Stomach (tissue), 4 donors: ENCODE results near the gene CHMP4B.

Source experiments
- POLR2A ChIP-seq, 4 donors: fragments of 450-650 bp; IDR thresholded peaks; one replicate each; pipeline ENCODE4 v1.6.1; 2016; ENCODE audit warnings: antibody characterized with exemption in 4 of 4, control low read depth in 2 of 4, mild to moderate bottlenecking in 1 of 4, moderate library complexity in 1 of 4
- POLR2AphosphoS5 ChIP-seq, 3 donors: sonication (generic); formaldehyde crosslinking; IDR thresholded peaks; one replicate each; pipeline ENCODE4 v1.6.1; 2016; ENCODE audit warnings: antibody characterized with exemption in 3 of 3
- TF ChIP-seq, protein P1 (sequence below), 7 experiments: fragments of 450-650 bp in 4 of 7; fragments of 200-600 bp in 3 of 7; sonication (generic) in 3 of 7; IDR thresholded peaks; one replicate each; pipeline ENCODE4 v1.5.1; 2016 to 2019; ENCODE audit warnings: antibody characterized with exemption in 7 of 7, control low read depth in 2 of 7, mild to moderate bottlenecking in 1 of 7

DNA sequence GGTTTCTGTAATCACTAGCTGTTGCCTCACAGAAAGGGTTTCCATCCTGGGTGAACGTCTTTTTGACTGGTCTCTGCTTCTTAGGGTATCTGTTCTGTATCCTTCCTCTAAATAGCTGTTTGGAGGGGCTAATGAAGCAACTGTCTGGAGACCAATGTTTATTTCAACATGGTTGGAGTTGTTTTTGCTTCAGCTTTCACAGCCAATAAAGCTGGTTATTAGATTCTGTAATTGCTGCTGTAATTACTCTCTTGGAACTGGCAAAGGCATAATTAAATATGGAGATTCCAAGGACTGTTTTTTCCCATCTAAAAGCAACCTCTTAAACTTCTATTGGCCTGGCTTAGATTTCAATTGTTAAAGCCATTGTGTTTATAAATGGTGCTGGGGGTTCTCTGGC, 31.9 kb downstream of the CHMP4B start:
- TF ChIP-seq, protein P1, sequence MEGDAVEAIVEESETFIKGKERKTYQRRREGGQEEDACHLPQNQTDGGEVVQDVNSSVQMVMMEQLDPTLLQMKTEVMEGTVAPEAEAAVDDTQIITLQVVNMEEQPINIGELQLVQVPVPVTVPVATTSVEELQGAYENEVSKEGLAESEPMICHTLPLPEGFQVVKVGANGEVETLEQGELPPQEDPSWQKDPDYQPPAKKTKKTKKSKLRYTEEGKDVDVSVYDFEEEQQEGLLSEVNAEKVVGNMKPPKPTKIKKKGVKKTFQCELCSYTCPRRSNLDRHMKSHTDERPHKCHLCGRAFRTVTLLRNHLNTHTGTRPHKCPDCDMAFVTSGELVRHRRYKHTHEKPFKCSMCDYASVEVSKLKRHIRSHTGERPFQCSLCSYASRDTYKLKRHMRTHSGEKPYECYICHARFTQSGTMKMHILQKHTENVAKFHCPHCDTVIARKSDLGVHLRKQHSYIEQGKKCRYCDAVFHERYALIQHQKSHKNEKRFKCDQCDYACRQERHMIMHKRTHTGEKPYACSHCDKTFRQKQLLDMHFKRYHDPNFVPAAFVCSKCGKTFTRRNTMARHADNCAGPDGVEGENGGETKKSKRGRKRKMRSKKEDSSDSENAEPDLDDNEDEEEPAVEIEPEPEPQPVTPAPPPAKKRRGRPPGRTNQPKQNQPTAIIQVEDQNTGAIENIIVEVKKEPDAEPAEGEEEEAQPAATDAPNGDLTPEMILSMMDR (IDR thresholded peaks at IDR 0.05) = no peak
- TF ChIP-seq POLR2AphosphoS5 (IDR thresholded peaks at IDR 0.05) (no peak), POLR2A (IDR thresholded peaks at IDR 0.05) (no peak)
